GM19099 (cell line): ENCODE results near the gene TMEM181.

Source experiments
- POLR2A ChIP-seq: IDR thresholded peaks from 3 replicates; pipeline ENCODE4 v1.6.1; 2011; ENCODE audit warnings: low read depth; ENCODE audit not compliant: insufficient read length; ENCODE audit errors: extremely low read depth

Gene TMEM181

DNA sequence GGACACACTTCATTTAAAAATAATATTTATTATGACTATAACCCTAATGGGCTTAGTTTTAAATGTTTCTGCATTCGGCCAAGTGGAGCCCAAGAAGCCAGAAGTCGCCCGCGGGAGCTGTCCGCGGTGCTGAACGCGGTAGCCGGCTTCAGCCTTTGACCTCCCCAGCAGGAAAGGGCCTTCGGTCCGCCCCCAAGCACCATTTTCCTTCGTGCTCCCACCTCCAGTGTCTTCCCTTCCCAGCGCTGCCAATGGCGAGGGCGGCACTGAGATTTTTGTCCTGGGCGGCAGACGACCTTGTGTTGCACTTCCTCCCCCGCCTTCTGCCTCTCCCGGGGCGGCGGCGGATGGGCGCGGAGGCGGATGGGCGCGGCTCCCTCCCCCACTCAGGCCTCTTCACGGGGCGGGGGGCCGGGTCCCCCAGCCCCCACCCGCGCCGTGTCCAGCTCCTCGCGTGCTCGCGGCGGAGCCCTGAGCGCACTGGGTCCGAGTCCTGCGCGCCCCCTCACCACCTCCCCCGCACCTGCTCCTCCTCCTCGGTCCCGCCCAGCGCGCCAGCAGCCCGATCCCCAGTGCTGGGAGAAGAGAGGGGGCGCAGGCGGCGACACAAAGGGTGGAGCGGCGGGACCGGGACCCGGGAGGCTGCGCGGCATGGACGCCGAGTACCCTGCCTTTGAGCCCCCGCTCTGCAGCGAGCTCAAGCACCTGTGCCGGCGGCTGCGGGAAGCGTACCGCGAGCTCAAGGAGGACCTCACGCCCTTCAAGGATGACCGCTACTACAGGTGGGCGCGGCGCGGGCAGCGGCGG is 23.6 kb upstream of the TMEM181 start:
- TF ChIP-seq POLR2A: no peak

DNA sequence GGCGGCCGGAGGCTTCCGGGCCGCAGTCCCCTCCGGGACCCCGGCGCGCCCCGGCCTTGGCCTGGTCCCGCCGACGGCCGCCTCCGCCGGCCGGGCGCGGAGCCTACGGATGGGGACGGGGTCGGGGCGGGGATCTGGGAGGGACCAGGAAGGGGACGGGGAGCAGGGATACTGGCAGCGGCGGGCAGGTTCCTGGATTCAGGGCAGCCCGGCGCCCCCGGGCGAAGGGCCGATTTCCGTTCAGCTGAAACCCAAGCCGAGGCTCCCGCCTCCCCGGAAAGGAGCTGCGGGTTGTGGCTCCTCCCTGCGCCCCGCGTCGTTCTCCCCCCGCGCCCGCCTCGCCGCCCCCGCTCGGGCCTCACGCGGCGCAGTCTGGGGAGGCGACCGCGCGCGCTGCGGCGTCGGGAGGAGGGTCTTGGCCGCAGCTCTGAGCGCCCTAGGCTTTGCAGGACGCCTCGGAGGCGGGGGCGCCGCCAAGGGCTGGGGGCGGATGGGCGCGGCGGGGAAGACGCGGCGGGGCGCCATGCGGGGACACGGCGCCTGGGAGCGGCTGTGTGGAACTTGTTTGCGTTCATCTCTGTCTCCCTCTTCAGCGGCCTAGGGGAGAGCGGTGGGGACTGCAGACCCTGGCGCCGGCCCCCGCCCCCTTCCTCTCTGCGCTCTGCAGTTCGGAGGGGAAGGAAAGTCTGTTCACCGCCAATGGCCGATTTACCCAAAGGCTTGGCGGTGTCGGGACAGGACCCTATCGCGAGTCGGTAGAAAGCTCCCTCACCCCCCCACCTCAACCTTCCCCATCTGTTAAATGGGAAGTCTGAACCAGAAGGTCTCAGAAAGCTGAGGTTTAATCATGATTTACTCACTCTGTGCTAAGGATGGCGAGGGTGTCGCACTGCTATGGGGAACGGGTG is 22.7 kb upstream of the TMEM181 start:
- no peak for TF ChIP-seq POLR2A

DNA sequence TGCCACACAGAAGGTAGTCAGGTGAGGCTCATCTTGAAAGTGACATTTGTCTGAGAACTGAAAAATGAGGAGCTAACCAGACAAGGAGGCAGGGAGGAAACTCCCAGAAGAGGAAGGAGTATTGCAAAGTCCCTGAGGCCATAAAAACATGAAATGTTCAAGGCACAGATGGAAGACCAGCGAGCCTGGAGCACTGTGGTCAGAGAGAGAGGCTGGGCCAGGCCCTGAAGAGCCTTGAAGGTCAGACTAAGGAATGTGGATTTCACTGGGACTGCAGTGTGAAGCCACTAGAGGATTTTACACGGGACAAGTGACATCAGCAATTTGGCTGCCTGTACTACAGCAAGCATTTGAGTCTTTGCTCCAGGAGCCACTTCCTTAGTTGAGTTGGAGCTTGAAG is 21.1 kb upstream of the TMEM181 start:
- TF ChIP-seq POLR2A: no peak

DNA sequence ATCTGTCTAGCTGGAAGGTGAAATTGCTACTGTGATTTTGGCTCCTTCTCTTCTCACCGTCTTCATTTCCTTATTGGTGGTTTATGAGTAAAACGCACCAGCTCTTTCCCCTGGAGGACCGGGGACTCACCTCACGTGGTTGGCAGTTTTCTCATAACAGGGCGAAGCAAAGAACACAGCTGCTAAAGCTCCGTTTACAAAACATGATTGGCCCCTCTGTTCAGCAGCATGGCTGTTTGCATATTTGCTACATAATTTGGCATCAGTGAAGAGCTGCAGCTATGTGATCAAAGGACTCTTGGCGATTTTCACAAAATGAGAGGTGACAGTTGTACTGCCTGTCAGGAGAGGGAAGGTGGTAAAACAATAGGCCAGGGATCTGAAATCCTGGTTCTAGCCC is 20.5 kb upstream of the TMEM181 start:
- no peak for TF ChIP-seq POLR2A

DNA sequence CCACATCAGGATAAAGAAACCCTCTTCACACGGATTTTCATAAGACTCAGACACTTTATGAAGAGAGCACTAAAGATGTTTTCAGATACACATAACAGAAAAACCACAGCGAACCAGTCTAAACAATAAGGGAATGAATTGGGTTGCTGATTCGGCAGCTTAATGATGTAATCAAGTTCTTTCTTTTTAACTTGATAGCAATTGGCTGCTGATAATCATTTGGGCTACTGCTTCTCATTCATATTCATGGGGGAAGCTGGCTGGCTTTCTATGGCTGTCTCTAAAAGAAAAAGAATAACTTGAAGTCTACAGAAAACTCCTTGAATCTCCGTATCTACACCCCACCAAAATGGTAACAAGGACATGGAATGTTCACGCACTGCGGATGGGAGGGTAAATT is 20.0 kb upstream of the TMEM181 start:
- TF ChIP-seq POLR2A: no peak

DNA sequence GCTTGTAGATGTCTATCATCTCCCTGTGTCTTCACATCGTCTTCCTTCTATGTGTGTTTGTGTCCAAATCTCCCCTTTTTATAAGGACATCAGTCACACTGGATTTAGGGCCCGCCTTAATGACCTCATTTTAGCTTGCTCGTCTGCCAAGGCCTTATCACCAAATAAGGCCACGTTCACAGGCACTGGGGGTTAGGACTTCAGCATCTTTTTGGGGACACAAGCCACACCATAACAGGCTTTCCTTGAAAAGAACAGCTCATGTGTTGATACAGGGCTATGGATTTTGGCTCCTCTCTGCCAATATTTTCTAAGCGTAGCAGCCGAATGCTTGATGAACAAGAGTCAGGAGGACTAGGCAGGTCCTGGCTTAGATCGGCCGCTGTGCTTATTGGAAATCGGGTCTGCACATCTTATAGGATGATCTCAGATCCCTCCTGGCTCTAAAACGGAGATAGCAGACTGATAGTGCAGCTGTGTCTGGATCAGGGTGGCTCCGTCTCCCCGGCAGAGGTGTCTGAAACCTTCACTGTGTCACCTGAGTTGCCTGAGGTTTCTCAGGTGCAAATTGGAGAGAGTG is 16.2 kb upstream of the TMEM181 start:
- TF ChIP-seq POLR2A: no peak

DNA sequence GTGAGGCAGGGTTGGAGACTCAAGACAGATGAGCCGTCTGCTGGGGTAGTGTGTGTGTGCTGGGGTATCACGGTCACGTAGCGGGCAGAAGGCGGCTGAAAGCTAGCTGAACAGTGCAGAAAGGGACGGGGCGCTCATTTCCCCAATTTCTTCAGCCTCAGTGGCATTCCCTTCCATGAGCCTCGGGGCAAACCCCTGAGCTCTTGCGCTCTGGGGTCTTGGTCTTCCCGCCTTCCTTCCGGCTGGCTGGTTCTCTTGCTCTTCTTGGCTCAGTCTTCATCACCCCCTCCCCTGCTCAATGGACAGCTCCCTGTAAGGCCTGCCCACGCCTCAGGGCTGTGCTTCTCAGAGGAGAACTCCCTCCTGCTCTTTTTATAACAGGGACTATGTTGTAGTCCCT is 15.5 kb upstream of the TMEM181 start:
- no peak for TF ChIP-seq POLR2A

DNA sequence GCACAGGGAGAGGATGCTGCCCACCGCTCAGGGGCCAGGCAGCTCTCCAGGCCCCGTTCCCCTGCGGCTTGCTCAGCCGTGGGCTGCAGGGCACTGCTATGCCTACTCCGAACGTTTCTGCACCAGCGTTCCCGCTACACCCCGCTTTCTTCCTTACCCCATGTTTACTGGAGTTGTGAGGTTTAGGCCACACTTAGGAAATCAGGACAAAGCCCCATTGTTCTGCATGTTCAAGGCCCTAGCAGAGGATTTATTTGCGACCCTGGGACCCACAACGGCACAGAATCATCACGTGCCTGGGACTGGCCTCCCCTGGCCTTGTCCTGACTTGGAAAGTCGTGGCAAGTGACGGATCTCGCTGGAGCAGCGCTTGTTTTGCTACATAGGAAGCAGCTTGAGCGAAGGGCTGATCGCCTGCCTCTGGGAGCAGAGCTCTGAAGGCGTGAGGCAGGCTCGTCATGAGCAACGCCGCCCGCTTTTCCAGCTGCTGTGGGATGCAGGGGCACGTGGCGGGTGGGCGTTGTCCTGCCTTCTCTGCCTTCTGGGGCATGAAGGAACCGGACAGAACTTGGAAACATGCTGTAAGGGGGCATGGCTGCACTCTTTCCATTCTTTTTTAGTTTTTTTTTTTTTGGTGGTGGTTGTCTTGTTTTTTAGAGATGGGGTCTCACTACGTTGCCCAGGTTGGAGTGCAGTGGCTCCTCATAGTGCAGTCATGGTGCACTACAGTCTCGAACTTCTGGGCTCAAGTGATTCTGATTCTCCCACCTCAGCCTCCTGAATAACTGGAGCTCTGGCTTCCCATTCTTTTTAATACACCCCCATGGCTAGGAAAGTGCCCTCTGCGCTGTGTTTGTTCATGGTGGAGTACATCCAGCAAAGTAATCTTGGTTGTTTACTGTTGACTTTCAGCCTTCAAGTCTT is 14.6 kb upstream of the TMEM181 start:
- TF ChIP-seq POLR2A: no peak

DNA sequence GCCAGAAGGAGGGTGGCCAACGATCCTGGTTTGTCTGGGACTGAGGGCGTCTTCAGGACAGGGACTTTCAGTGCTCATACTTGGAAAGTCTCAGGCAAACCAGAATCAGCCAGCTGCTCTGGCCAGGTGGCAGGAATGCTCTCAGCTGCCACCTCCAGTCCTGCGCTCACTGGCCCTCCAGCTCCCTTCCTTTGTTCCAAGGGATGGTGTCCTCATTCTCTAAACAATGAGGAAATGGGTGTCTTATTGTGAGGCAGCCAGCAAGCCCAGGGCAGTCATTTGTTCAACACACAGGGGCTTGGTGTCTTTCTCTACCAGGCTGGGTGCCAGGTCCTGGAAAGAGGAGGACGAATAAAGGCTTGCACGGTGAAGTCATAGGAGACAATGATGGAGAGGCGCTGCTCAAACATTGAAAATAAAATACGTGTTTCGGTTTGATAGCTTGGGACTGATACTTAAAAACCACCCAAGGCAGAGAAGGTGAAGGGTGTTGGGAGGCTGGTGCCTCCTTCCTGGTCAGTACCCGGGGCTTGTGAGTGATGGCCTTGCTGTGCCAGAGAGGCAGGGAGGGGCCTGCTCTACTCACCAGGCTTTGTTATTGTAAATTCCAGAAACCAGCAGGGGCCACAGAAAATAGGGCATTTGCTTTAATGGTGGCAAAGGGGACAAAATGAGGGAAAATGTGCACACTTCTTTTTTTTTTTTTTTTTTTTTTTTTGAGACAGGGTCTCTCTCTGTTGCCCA is 11.3 kb upstream of the TMEM181 start:
- TF ChIP-seq POLR2A: no peak

DNA sequence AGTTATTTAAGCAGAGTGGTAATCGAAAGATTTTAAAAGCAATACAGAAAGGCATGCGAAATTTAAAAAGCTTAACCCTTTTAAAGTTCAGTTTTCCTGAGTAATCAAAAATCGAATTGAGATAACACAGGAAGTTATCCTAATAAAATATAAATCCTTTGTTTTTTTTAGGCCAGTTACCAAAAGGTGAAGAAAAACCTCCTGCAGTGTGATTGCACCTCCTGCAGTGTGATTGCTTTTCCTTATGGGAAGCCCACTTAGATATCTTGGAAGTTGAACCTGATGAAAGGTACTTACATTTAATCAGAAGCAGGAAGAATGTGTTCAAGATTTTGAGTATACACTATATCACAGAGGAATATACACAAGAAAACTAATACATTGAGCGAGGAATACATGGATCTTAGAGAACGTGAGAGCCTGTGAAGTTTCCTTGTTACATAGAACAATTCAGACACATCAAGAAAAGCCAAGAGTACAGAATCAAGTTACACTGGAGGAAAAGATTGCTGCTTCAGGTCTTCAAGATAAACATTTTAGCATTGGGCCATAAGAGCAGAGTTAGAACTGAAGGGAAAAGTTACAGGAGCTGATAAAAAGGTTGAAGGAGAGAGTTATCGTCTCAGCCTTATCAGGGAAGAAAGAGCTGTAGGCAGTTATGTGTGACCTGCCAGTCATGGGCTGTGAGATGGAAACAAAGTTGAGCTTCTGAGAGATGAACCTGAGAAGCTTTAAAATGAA is 7.7 kb upstream of the TMEM181 start:
- TF ChIP-seq POLR2A: no peak

DNA sequence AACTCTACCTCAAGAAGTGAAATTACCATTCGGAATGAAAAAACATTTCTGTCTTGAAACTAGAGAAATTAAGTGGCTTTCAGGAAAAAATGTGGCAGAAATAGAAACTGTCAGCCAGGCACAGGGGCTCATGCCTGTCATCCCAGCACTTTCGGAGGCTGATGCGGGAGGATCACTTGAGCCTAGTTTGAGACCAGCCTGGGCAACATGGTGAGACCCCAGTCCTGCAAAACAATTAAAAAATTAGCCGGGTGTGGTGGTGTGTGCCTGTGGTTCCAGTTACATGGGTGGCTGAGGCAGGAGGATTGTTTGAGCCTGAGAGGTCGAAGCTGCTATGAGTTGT is 7.1 kb upstream of the TMEM181 start:
- TF ChIP-seq POLR2A: no peak

DNA sequence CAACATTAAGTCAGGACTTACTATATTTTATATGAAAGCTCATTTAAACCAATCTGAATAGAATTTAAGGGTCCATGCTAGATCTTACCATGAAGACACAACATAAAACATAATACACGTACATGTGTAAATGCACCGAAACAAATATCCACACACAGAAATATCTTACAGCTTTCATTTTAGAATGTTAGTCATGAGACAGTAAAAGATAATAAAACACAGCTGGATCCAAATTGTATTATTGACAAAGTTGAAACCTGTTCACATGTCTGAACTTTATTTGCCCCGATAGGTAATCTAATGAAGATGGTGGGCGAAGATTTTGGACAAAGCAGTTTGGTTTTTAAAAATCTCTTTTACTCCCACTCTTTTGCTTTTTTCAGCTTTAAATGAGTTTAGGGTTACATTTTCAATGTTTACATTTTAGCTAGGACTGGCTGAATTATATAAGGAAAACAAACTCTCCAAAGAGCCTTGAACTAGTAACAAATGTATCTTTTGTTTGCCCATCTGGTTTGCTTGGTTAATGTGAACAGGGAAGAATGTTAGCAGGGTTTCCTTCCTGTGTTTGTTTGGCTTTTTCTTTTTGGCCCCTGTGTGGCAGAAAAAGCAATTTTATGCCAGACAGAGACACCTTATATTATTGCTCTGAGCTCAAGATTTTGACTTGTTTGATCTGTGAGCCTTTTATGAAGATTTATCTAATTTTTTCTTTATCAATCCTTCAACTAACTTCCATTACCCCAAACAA is 5.1 kb upstream of the TMEM181 start:
- TF ChIP-seq POLR2A: no peak

DNA sequence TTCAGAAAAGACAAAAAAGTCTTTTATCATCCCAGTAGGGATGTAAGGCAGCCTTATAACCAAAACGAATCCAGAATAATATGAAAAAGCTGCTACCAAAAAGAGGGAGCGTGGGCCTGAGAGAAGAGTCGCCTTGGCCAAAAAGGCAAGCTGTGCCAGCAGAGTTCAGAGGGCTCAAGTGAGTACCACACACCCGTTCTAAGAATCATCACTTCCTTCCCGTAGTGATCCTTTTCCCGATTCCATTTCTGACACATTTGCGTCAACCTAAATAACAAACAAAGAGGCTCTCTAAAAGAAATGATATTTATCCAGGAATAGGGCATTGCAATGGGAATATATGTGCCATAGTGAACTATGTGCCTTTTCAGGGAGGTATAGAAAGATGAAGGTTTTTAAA is 3.8 kb upstream of the TMEM181 start:
- TF ChIP-seq POLR2A: no peak
